GM21367 (cell line): Measurements from ENCODE around the gene FANCL.
"Not testable (repeated sequence)": the region's sequence is repeated elsewhere in the genome, so short reads cannot be mapped to it uniquely, and the experiment has no call there.

ENCODE experiments used
- ATAC-seq: cut with Tn5 transposase; IDR thresholded peaks from one replicate; pipeline ENCODE4 v1.9.1; 2021; ENCODE audit not compliant: unreplicated experiment

FANCL gene

DNA sequence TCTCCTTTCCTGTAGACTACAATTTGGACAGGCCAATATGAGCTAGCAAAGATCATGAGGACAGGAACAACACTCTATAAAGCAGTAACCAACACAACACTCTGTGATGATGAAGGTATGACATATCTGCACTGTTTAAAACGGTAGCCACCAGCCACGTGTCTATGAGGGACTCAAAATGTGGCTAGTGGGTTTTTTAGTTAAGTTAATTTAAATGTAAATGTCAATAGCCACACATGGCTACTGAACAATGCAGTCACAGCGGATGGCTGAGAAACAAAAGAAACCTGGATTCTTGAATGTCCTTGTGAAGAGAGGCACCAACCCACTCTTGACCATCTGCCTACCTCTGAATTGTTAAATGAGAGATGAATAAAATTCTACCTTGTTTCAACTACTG is 33.9 kb downstream of the FANCL start:
- no peak for ATAC-seq

DNA sequence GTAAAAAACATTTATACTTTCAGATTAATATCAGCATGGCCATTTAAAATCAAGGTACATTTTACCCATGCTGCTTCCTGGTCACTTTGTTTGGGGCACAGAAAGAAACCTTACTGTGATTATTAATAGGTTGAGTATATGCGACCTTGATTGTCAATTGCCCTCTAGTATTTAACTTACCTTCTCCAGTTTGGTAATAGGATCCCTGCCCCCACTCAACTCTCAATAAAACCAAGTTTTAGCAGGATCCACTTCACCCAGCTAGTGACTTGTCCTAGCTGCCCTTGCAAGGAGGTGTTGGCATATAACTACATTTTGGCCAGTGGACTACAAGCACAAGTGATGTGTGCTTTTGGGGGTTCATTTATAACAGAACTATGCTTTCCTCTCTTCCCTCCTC is 34.3 kb downstream of the FANCL start:
- no peak for ATAC-seq

DNA sequence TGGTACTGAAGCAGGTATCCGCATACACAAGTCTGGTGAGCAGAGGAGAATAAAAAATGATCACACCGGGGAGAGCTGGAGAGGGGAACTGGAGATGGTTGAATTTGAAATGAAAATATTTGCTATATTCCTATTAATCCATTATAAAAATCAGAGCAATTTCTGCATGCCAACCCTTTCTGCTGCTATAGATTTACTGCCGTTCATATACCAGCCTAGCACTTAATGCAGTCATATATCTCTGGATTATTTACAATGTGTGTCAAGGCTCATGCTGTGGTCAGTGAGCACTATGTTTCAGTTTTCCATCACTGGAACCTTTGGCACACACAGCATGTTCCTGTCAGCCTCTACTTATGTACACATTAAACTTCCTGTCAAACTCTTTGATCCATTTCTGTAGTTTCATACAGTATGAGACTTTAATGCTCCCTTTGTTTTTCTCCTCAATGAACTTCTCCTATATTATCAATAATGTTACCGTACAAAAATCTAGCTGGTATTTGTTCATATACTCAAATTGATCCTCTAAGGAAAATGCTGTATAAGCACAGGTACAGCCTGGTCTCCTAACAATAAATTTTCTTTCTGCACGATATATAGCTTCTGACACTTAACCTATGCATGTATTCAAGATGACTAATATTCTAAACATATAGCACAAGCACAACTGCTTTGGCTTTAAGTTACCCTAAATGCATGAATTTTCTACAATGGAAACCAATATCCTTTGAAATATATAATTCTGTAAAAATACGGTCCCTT is 36.7 kb downstream of the FANCL start:
- no peak for ATAC-seq

DNA sequence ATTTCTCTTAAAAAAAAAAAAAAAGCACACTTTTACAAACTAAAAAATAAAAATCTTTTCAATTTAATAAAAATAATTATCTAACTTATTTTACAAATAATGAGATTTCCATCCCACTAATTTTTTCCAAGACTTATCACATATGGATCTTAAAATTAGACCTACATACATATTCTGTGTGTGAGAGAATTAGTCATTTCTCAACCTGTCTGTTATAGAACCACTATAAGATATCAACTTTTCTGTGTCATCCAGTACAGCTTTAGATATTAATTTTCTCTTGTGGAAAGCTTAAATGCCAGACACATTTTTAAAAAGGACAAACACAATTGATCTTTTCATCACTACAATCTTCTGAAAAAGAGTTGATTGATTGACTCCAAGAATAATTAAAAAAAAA is 38.1 kb downstream of the FANCL start:
- no peak for ATAC-seq

DNA sequence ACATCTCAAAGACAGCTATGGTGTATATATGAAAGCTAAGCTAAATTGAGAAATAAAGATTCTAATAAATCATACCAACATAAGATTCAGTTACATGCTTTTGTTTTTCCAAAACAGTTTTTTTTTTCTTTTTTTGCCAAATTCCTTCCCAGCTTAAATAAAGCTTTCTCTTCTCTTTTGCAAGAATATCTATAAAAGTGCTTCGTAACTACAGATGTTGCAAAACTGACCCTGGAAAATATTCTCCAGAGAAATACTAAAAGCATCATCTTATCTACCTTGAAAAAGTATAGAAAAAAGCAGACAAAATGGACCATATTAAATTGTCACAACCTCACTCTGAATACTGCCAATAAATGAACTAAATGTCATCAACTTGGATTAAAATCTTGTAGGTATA is 38.7 kb downstream of the FANCL start:
- ATAC-seq = no peak

DNA sequence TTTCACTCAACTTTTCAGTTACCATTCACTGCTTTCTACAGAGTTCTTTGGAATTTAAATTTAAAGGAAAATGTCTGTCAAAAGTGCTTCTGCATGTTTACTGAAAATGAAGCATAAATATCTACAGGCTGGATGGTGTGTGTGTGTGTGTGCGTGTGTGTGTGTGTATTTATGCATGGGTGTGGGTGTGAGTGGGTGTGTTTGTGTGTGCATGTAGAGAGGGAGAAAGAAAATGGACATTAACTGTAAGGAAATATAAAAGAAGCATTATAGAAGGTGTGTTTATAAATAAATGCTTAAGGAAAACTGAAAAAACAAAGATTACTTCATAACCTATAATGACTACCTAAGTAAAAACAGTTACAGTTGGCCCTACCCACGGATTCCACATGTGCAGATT is 43.2 kb downstream of the FANCL start:
- ATAC-seq = no peak

DNA sequence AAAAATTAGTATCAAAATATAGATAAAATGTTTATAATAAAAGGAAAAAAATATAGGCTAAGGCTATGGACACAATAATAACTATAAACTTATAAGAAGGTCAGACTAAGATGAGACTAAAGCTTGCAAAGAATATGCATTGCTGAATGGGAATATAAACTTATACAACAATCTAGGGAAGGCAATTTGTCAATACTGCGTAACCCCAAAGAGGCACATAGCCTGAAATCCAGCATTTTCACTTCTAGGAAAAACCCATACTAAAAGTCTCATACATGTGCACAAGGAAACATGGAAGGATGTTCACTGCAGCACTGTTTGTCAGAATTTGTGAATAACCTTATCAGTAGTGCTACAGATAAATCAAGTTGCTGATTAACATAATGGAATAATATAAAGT is 45.5 kb downstream of the FANCL start:
- ATAC-seq = no peak

DNA sequence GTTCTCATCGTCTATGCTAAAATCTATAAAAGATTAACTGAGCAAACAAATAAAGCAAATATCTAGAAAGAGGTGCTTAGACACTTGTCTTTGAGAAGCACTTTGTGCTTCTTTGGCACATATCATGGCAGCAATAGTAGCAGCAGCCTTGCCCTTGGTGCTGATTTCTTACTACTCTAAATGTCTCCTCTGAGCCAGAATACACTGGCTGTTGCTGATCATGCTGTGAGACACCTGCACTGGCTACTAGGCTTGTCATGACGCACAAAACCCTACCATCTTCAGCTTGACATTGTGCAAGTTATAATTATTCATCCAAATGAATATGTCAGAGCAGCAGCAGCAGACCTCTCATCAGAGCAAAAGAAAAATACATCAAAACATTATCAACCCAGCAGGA is 46.7 kb downstream of the FANCL start:
- ATAC-seq = no peak

DNA sequence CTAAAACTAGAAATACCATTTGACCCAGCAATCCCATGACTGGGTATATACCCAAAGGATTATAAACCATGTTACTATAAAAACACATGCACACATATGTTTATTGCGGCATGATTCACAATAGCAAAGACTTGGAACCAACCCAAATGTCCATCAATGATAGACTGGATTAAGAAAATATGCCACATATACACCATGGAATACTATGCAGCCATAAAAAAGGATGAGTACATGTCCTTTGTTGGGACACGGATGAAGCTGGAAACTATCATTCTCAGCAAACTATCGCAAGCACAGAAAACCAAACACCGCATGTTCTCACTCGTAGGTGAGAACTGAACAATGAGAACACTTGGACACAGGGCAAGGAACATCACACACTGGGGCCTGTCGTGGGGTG is 54.1 kb downstream of the FANCL start:
- not testable (repeated sequence) for ATAC-seq

DNA sequence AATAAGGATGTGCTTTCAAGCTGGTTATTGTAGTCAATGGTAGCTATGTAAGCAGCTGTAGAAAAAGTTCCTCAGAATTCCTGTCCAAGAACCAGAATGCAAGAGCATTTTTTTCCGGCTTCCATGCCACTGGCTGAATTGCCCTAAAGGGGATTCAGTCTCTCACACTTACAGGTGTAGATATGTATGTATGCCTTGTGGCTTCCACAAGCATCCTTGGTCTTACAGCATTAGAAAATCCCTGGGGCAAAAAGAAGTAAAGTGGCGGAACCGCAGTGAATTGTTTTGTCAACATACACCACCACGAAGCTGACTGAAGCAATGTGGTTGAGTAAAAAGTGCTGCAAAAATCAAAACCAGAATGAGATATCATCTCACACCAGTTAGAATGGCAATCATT is 54.6 kb downstream of the FANCL start:
- no peak for ATAC-seq

DNA sequence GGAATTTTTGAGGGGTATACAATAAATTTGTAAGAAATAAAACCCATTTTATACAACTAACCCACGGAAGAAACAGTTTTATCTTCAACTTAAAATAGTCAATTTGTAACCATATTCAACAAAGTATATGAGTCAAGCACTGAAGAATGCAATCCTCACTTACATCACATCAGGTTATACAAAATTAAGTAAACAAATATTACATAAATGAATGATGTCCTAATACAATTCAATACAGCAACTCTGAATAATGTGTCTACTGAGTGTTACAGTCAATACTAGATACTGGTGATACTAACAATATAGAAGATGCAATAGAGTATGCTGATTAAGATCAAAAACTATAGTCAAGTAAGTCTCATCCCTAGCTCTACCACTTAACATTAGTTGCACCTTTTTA is 58.6 kb downstream of the FANCL start:
- no peak for ATAC-seq

DNA sequence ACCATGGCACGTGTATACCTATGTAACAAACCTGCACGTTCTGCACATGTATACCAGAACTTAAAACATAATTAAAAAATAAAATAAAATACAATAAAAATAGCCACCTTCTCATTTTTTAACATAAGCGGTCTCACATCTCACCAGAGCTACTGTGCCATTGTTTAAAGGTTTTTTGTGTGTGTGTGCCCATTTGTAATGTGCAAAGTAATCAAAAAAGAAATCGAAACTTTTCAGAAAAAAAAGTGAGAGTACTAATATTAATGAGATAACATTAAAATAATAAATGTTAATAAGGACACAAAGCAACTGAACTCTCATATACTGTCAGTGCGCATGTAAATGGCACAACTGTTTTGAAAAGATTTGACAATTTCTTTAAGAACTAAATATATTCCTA is 60.5 kb downstream of the FANCL start:
- no peak for ATAC-seq

DNA sequence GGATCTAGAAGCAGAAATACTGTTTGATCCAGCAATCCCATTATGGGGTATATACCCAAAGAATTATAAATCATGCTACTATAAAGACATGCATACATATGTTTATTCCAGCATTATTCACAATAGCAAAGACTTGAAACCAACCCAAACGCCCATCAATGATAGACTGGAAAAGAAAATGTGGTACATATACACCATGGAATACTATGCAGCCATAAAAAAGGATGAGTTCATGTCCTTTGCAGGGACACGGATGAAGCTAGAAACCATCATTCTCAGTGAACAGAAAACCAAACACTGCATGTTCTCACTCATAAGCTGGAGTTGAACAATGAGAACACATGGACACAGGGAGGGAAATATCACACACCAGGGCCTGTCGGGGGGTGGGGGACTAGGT is 61.0 kb downstream of the FANCL start:
- ATAC-seq = not testable (repeated sequence)

DNA sequence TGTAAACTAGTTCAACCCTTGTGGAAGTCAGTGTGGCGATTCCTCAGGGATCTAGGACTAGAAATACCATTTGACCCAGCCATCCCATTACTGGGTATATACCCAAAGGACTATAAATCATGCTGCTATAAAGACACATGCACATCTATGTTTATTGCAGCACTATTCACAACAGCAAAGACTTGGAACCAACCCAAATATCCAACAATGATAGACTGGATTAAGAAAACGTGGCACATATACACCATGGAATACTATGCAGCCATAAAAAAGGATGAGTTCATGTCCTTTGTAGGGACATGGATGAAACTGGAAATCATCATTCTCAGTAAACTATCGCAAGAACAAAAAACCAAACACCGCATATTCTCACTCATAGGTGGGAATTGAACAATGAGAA is 63.9 kb downstream of the FANCL start:
- not testable (repeated sequence) for ATAC-seq

DNA sequence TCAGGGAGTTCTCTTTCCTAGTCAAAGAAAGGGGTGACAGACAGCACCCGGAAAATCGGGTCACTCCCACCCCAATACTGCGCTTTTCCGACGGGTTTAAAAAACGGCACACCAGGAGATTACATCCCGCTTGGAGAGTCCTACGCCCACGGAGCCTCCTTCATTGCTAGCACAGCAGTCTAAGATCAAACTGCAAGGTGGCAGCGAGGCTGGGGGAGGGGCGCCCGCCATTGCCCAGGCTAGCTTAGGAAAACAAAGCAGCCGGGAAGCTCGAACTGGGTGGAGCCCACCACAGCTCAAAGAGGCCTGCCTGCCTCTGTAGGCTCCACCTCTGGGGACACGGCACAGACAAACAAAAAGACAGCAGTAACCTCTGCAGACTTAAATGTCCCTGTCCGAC is 69.3 kb downstream of the FANCL start:
- ATAC-seq = not testable (repeated sequence)

DNA sequence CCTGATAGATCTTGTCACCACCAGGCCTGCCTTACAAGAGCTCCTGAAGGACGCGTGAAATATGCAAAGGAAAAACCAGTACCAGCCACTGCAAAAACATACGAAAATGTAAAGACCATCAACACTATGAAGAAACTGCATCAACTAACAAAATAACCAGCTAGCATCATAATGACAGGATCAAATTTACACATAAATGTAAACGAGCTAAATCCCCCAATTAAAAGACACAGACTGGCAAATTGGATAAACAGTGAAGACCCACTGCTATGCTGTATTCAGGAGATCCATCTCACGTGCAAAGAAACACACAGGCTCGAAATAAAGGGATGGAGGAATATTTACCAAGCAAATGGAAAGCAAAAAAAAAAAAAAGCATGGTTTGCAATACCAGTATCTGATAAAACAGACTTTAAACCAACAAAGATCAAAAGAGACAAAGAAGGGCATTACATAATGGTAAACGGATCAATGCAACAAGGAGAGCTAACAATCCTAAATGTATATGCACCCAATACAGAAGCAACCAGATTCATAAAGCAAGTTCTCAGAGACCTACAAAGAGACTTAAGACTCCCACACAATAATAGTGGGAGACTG is 70.7 kb downstream of the FANCL start:
- not testable (repeated sequence) for ATAC-seq

DNA sequence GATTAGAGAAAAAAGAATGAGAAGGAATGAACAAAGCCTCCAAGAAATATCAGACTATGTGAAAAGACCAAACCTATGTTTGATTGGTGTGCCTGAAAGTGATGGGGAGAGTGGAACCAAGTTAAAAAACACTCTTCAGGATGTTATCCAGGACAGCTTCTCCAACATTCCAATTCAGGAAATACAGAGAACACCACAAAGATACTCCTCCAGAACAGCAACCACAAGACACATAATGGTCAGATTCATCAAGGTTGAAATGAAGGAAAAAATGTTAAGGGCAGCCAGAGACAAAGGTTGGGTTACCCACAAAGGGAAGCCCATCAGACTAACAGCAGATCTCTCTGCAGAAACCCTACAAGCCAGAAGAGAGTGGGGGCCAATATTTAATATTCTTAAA is 71.3 kb downstream of the FANCL start:
- not testable (repeated sequence) for ATAC-seq

DNA sequence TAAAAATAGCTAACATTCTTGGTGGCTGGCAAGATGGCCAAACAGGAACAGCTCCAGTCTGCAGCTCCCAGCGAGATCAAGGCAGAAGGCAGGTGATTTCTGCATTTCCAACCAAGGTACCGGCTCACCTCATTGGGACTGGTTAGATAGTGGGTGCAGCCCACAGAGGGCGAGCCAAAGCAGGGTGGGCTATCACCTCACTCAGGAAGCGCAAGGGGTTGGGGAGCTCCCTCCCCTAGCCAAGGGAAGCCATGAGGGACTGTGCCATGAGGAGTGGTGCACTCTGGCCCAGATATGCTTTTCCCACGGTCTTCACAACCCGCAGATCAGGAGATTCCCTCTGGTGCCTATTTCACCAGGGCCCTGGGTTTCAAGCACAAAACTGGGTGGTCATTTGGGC is 73.0 kb downstream of the FANCL start:
- not testable (repeated sequence) for ATAC-seq

DNA sequence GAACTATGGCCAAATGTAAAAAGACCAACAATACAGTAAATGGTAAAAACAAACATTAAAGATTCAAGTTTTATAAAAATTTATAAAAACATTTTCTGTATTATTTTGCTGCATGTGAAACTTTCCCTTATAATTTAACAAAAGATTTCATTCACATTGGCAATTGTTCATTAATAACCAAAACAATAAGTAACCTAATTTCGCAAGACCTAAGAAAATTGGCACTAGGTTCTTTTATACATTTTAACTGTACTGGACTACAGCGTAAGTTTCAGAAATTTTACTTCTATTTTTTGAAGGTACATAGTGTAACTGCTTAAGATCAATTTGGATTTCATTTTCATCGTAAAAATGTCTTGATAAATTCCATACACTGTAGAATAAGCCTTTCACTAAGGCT is 77.2 kb downstream of the FANCL start:
- ATAC-seq = no peak

DNA sequence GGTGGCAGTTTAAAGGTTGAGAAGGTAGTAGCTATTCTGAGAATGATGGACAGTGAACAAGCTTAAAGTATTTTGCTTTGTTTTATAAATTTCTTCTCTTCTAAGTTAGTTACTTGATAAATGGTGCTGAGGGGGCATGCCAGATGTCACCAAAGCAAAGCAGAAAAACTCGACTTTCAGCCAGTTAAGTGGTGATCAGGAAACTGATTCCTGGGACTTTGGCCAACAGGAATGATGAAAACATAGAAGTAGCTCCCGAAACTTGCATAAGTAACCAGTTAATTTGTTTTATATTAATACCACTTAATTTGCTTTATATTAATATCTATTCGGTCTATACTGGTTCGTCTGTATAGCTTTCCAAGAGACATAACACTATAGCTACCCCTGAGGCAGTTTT is 82.6 kb downstream of the FANCL start:
- ATAC-seq = no peak

DNA sequence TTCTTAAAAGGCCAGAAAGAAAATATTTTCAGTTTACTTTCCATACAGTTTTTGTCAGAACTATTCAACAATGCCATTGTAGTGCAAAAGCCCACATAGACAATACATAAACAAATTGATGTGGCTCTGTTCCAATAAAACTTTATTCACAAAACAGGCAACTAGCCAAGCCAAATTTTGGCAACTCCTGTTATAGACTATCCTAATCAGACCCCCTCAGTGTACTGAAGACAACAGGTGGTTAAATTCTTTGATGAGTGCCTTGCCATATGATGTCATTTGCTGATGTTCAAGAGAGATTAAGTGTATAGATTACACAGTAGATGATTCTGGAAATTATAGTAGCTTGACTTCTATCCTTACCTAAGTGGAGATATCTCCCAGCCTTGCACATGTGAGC is 83.4 kb downstream of the FANCL start:
- ATAC-seq = no peak

DNA sequence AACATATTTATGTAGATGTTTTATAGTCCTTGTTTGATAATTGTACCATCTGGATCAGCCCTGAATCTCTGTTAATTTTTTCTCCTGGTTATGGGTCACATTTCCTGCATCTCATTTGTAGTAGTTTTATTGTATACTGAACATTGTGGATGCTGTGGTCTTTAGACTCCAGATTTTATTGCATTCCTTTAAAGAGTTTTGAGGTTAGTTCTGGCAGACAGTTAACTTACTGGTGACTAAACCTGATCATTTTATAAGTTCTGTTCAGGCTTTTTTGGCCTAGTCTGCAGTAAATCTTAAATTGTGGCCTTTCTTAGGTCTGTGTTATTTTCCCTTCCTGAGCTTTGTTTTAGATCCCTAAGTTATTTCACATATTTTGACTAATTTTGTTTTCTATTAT is 84.3 kb downstream of the FANCL start:
- ATAC-seq = no peak
